HEK293 (cell line): ENCODE data around the gene PUDP.

ENCODE experiments used
- KLF16 ChIP-seq: fragments of 450-650 bp; formaldehyde crosslinking; IDR thresholded peaks from 2 replicates; pipeline ENCODE4 v1.5.1; 2017; ENCODE audit warnings: missing biosample characterization, missing genetic modification characterization
- MYNN ChIP-seq: fragments of 450-650 bp; formaldehyde crosslinking; IDR thresholded peaks from 2 replicates; pipeline ENCODE4 v1.5.1; 2016; ENCODE audit warnings: missing biosample characterization, missing genetic modification characterization, borderline replicate concordance
- PRDM1 ChIP-seq: fragments of 450-650 bp; formaldehyde crosslinking; IDR thresholded peaks from 2 replicates; pipeline ENCODE4; 2016; ENCODE audit warnings: missing biosample characterization, missing genetic modification characterization
- ZNF274 ChIP-seq, 2 experiments: fragments of 200-500 bp in 1 of 2; fragments of 450-650 bp in 1 of 2; sonication (Bioruptor generic) in 1 of 2; formaldehyde crosslinking in 1 of 2; IDR thresholded peaks; 2 replicates each; pipeline versions ENCODE4 v1.5.1 to v1.6.1; 2014 to 2016; ENCODE audit warnings: borderline replicate concordance in 1 of 2, inconsistent platforms in 1 of 2, low read length in 1 of 2, missing biosample characterization in 1 of 2, missing genetic modification characterization in 1 of 2
- ZNF37A ChIP-seq: fragments of 450-650 bp; IDR thresholded peaks from 2 replicates; pipeline ENCODE4 v1.5.1; 2018; ENCODE audit warnings: missing biosample characterization, missing genetic modification characterization
- ZNF530 ChIP-seq: fragments of 450-650 bp; formaldehyde crosslinking; IDR thresholded peaks from 2 replicates; pipeline ENCODE4 v1.5.1; 2016; ENCODE audit warnings: low read depth, missing biosample characterization, missing genetic modification characterization
- ZNF560 ChIP-seq: fragments of 450-650 bp; formaldehyde crosslinking; IDR thresholded peaks from 2 replicates; pipeline ENCODE4 v1.5.1; 2017; ENCODE audit warnings: missing biosample characterization, missing genetic modification characterization, borderline replicate concordance
- ZNF785 ChIP-seq: fragments of 450-650 bp; formaldehyde crosslinking; IDR thresholded peaks from 2 replicates; pipeline ENCODE4 v1.5.1; 2016; ENCODE audit warnings: missing biosample characterization, missing genetic modification characterization
- ZNF791 ChIP-seq: fragments of 450-650 bp; formaldehyde crosslinking; IDR thresholded peaks from 2 replicates; pipeline ENCODE4 v1.5.1; 2016; ENCODE audit warnings: missing biosample characterization, missing genetic modification characterization
- TF ChIP-seq, protein P1 (sequence below): fragments of 450-650 bp; formaldehyde crosslinking; IDR thresholded peaks from 2 replicates; pipeline ENCODE4 v1.5.1; 2016; ENCODE audit warnings: missing biosample characterization, missing genetic modification characterization
- TF ChIP-seq, protein P2 (sequence below): fragments of 450-650 bp; formaldehyde crosslinking; IDR thresholded peaks from 2 replicates; pipeline ENCODE4 v1.5.1; 2017; ENCODE audit warnings: missing biosample characterization, missing genetic modification characterization
- TF ChIP-seq, protein P3 (sequence below): fragments of 450-650 bp; IDR thresholded peaks from 2 replicates; pipeline ENCODE4 v1.5.1; 2018; ENCODE audit warnings: missing biosample characterization, missing genetic modification characterization

DNA sequence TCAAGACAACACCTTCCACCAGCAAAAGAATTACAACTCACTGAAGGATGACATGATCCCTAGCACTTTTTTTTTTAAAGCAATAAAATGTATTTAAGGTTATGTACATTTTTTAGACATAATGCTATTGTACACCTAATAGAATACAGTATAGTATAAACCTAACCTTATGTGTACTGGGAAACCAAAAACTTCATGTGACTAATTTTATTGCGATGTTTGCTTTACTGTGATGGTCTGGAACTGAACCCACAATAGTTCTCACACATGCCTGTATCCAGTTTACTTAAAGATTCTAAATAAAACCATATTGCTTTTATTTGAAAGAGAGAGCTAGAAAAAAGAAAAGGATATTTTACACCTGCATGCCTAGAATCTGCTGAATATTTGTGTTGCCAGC, 4.9 kb downstream of the PUDP start:
- TF ChIP-seq, protein P1, sequence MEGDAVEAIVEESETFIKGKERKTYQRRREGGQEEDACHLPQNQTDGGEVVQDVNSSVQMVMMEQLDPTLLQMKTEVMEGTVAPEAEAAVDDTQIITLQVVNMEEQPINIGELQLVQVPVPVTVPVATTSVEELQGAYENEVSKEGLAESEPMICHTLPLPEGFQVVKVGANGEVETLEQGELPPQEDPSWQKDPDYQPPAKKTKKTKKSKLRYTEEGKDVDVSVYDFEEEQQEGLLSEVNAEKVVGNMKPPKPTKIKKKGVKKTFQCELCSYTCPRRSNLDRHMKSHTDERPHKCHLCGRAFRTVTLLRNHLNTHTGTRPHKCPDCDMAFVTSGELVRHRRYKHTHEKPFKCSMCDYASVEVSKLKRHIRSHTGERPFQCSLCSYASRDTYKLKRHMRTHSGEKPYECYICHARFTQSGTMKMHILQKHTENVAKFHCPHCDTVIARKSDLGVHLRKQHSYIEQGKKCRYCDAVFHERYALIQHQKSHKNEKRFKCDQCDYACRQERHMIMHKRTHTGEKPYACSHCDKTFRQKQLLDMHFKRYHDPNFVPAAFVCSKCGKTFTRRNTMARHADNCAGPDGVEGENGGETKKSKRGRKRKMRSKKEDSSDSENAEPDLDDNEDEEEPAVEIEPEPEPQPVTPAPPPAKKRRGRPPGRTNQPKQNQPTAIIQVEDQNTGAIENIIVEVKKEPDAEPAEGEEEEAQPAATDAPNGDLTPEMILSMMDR: no peak
- TF ChIP-seq, protein P2, sequence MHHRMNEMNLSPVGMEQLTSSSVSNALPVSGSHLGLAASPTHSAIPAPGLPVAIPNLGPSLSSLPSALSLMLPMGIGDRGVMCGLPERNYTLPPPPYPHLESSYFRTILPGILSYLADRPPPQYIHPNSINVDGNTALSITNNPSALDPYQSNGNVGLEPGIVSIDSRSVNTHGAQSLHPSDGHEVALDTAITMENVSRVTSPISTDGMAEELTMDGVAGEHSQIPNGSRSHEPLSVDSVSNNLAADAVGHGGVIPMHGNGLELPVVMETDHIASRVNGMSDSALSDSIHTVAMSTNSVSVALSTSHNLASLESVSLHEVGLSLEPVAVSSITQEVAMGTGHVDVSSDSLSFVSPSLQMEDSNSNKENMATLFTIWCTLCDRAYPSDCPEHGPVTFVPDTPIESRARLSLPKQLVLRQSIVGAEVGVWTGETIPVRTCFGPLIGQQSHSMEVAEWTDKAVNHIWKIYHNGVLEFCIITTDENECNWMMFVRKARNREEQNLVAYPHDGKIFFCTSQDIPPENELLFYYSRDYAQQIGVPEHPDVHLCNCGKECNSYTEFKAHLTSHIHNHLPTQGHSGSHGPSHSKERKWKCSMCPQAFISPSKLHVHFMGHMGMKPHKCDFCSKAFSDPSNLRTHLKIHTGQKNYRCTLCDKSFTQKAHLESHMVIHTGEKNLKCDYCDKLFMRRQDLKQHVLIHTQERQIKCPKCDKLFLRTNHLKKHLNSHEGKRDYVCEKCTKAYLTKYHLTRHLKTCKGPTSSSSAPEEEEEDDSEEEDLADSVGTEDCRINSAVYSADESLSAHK (tag by site-specific recombination): no peak
- no peak for TF ChIP-seq ZNF37A
- TF ChIP-seq ZNF530 (tag by site-specific recombination): no peak
- TF ChIP-seq ZNF560 (tag by site-specific recombination): no peak
- TF ChIP-seq PRDM1: no peak
- TF ChIP-seq, protein P3, sequence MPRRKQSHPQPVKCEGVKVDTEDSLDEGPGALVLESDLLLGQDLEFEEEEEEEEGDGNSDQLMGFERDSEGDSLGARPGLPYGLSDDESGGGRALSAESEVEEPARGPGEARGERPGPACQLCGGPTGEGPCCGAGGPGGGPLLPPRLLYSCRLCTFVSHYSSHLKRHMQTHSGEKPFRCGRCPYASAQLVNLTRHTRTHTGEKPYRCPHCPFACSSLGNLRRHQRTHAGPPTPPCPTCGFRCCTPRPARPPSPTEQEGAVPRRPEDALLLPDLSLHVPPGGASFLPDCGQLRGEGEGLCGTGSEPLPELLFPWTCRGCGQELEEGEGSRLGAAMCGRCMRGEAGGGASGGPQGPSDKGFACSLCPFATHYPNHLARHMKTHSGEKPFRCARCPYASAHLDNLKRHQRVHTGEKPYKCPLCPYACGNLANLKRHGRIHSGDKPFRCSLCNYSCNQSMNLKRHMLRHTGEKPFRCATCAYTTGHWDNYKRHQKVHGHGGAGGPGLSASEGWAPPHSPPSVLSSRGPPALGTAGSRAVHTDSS (tag by site-specific recombination): no peak
- TF ChIP-seq ZNF791 (tag by site-specific recombination): no peak
- no peak for TF ChIP-seq ZNF785 (tag by site-specific recombination)
- TF ChIP-seq ZNF274 (IDR thresholded peaks at IDR 0.05; ENCODE audit: low read length): no peak
- no peak for TF ChIP-seq ZNF274 (tag by site-specific recombination; IDR thresholded peaks at IDR 0.05; ENCODE audit: borderline replicate concordance)
- TF ChIP-seq KLF16 (tag by site-specific recombination): no peak
- no peak for TF ChIP-seq MYNN (tag by site-specific recombination)
